GM18907 (cell line): ENCODE results near the gene DLEC1.
"Not testable (repeated sequence)": the region's sequence is repeated elsewhere in the genome, so short reads cannot be mapped to it uniquely, and the experiment has no call there.

Source experiments
- ATAC-seq: cut with Tn5 transposase; IDR thresholded peaks from one replicate; pipeline ENCODE4 v1.9.1; 2021; ENCODE audit warnings: mild to moderate bottlenecking, moderate library complexity; ENCODE audit not compliant: unreplicated experiment

Gene DLEC1

DNA sequence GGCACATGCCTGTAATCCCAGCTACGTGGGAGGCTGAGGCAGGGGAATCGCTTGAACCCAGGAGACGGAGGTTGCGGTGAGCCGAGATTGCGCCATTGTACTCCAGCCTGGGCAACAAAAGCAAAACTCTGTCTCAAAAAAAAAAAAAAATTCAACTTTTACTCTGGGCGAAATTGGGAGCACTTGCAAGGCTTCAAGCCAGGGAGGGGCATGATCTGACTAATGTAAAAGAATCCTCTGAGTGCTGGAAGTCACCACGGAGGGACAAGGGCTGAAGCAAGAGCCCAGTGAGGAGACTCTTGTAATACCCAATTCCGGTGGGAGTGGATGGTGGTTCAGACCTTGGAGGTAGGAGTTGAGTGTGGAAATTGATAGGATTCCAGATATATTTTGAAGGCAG, 4.7 kb upstream of the DLEC1 start:
- not testable (repeated sequence) for ATAC-seq

DNA sequence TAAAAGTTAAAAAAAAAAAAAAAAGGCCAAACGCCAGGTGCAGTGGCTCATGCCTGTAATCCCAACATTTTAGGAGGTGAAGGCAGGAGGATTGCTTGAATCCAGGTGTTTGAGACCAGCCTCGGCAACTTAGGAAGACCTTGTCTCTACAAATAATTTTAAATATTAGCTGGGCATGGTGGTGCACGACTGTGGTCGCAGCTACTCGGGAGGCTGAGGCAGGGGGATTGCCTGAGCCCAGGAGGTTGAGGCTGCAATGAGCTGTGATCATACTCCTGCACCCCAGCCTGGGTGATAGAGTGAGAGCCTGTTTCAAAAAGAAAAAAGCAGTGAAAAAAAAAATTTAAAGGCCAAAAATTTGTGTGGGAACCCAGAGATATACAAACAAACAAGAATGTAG, 2.7 kb upstream of the DLEC1 start:
- ATAC-seq, result no peak

DNA sequence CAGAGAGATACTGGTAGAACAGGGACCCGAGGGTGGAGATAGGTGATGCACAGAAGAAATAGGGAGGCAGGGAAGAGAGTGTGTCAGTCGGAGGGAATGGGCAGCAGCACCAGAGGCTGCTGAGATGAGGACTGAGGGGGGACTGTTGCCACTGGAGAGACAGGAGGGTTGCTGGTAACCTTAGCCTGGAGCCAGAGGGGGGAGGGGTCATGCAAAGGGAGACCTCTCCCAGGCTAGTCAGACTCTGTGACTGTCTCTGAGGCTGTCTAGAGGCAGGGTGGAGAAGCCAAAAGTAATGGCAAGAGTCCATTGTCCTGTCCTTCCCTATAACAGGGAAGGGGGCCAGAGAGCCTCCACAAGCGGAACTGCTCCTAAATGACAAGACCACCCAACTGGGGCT, 2.1 kb upstream of the DLEC1 start:
- ATAC-seq, result no peak

DNA sequence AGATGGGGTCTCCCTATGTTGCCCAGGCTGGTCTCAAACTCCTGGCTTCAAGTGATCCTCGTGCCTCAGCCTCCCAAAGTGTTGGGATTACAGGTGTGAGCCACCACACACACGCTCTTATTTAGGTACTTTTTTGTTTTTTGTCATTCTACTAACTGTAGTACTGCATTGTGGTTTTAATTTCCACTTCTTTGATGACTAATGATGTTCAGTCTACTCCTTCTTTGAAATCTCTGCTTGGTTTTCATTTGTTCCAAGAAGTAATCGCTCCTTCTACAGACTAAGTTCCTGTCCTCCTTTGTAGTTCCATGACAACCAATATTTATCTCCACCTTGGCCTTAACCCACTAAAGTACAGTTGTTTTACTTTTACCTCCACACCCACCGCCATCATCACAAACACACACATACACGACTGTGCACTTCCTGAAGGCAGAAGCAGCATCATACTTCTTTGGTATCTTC, 529 bp upstream of the DLEC1 start:
- no peak for ATAC-seq

DNA sequence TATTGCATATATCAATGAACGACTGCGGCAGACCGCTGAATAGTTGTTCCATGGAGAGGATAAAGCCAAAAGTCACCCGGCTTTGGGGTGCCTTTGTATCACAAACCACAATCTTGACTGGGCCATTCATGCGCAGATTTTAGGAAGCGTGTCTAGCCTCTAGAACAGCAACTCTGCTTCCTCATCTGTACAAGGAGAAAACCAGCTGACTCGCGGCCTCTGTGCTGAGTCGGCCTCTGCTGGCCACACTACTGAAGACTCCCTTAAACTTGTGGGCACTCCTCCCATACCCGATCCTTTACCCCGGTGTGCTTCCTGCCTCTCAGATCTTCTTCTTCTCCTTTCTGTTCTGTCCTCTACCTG, 872 bp downstream of the DLEC1 start:
- peak; percentile 40 for ATAC-seq

DNA sequence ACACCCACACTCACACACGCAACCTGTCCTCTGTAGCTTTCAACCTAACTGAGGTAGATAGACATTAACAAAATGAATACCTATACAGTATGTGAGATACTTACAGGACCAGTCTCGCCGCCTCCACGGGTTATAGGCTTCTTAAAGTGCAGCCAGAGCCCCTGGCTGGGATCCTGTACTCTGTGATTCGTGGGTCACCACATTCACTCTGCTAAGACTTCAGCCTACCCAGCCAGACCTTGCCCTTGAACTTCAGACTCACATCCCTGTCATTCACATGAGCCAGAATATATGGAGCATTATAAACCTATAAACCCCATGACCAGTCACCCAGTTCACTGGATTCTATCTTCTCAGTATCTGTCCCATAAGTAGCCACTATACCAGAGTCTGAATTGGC, 1.4 kb downstream of the DLEC1 start:
- ATAC-seq, result no peak

DNA sequence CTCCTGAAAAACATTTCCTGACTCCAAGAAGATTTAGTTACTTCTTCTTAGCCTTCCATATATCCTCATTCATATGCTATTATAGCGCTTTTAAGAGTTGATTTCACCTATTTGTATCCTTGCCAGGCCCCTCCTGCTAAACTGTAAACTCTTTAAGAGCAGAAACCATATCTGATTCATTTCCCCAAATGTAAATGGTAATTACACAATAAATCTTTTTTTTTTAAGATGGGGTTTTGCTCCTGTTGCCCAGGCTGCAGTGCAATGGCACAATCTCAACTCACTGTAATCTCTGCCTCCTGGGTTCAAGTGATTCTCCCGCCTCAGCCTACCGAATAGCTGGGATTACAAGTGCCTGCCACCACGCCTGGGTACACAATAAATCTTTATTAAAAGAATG, 4.5 kb downstream of the DLEC1 start:
- no peak for ATAC-seq

DNA sequence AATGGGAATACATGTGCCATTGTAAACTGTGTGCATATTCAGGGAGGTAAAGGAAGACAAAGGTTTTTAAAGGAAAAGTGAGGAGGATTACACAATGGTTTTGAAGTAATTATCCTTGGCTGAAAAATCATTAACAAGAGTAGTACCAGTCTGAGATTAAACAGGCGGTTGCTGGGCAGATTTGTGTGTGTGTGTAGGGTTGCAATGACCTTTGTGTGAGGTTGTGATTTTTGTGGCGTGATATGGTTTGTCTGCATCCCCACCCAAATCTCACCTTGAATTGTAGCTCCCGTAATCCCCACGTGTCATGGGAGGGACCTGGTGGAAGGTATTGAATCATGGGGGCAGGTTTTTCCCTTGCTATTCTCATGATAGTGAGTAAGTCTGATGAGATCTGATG, 7.0 kb downstream of the DLEC1 start:
- no peak for ATAC-seq

DNA sequence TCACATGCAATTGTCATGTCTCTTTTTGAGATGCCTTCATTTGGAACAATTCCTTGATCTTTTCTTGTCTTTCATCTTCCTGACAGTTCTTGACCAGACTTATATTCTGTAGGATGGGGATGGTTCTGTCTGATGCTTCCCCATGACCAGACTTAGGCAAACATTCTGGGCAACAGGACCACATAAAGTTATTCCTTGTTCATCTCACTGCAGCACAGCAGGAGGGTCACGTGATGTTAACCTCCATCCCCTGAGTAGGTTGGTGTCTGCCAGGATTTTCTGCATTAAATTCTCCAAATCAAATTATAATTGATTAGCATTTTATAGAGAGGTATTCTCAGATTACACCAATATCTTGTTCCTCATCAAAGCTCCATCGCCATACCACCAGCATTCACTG, 7.8 kb downstream of the DLEC1 start:
- no peak for ATAC-seq

DNA sequence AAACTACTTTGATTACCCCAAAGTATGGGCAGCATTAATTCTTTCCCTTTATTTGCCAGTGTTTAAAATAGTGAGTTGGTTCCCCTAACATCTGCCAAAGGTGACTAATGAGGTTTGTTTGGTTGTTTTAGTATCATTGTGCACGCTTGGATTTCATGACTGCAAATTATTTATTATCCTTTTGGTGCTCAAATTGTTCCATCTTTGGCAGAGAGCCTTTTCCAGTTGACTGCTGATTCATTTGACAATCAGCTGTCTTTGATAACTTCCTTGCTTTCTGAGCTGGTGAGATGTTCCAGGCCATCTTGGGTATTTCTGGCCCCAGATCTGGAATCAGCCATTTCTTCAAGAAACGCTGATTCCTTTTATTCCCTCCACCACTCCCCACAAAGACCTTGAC, 8.9 kb downstream of the DLEC1 start:
- no peak for ATAC-seq

DNA sequence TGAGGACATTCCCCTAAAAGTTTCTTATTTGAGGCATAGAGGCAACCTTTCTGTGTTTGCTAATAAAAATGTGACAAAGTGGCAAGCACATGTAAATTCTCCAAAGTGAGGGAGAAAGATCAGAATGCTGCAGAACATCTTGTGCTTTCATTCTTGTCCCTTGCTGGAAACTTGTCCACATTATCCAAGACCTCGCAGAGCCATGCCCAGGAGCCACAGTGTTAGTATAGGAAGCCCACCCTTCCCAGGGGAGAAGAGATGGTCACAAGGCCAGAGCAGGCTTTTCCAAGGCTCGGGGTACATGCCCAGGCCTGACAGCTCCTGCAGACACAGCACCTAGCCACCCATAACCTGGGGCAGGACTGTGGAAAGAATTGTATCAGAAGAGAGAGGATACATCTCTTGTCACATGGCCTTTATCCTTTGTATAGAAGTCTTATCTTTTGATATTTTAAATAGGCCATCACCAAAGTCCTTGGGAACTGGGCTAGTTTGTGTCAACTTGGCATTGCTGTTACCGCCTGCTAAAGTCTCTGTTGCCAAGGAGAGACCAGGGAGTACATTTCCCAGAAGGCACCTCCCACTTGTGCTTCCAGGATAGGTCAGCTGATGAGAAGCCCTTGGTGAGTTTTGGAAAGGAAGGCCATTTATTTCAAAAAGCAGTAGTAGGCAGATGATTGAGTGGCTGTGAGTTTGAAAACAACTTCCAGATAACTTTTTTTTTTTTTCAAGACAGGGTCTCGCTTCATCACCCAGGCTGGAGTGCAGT, 10.5 kb downstream of the DLEC1 start:
- ATAC-seq, result no peak

DNA sequence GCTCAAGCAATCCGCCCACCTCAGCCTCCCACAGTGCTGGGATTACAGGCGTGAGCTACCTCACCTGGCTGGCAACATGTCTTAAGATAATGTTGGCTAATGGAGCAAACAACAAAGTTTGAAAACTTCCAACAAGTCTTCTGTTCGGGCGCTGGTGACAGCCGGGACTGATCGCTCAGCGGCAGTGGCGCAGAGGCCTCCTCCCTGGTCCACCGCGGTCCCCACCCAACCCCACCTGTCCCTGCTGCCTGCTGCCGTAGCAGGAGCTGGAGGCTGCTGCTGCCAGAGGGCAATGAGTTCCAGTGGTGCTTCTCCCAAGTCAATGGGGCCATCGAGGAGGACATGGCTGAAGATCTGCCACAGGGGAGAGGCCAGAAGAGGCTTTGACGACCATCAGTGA, 12.1 kb downstream of the DLEC1 start:
- ATAC-seq, result no peak

DNA sequence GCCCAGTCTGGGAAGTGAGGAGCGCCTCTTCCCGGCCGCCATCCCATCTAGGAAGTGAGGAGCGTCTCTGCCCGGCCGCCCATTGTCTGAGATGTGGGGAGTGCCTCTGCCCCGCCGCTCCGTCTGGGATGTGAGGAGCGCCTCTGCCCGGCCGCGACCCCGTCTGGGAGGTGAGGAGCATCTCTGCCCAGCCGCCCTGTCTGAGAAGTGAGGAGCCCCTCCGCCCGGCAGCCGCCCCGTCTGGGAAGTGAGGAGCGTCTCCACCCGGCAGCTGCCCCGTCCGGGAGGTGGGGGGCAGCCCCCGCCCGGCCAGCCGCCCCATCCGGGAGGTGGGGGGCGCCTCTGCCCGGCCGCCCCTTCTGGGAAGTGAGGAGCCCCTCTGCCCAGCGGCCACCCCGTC, 14.3 kb downstream of the DLEC1 start:
- ATAC-seq, result not testable (repeated sequence)

DNA sequence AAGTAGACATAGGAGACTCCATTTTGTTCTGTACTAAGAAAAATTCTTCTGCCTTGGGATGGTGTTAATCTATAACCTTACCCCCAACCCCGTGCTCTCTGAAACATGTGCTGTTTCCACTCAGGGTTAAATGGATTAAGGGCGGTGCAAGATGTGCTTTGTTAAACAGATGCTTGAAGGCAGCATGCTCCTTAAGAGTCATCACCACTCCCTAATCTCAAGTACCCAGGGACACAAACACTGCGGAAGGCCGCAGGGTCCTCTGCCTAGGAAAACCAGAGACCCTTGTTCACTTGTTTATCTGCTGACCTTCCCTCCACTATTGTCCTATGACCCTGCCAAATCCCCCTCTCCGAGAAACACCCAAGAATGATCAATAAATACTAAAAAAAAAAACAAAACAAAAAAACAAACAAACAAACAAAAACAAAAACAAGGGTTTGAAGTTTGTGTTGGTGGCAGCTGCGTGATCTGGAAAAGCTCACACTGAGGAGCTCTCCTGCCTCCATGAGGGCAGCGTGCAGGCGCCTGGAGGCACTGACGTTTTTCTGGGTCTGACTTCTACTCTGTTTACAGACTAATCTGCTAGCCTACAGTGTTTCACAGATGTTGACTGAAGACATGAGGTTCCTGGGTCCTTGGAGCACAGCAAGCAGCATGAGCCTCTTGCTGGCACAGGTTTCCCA, 14.9 kb downstream of the DLEC1 start:
- not testable (repeated sequence) for ATAC-seq

DNA sequence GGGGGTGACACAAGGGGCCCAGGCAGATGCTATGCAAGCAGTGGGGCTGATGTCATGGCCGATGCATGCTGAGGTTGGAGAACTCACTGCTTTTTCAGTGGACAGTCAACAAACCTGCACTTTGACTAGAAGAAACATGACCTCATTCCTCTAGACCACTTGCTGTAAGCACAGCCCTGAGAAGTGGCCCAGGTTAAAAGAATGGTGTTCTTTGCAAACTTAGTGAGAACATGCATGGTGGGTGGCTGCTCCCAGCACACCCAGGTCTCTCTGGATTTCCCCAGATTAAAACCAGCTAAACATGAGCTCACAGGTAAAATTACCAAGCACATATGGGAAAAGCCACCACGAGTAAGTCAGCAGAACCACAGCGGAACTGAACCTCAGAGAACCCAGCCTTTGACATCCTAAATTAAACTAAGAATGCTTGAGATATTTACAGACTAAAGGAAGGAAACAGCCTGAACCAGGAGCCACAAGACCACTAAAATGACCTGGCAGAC, 15.5 kb downstream of the DLEC1 start:
- ATAC-seq, result no peak

DNA sequence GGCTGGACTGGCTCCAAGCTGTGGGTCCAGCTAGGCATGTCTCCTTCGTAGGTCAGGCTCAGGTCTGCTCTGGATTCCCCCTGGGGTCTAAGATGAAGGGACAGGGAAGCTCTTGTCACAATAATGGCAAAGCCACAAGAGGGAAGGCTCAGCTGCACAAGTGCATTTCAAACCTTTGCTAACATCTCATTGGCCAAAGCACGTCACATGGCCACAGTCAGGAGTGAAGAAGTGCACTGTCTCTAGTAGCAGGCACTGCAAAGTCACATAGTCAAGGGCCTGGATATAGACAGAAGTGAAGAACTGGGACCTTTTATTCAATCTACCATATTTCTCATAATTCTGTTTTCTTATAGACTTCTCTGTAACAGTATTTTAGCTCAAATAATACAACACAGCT, 20.1 kb downstream of the DLEC1 start:
- no peak for ATAC-seq

DNA sequence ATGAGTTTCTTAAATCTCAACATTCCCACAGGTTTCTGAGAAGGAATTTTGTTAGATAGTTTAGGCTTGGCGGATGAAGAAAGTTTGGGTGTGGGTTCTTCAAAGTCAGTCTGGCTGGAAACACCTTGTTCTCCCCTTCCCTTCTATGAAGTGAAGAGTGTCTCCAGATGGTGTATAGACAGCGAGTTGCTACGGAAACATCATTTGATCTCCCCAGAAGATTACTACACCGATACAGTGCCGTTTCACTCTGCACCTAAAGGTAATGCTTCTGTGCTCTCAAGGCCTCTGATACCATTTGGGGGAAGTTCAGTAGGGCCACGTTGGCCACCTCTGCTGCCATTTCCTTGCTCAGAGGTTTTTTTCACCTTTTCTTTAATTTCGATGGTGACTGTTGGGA, 20.6 kb downstream of the DLEC1 start:
- ATAC-seq, result no peak

DNA sequence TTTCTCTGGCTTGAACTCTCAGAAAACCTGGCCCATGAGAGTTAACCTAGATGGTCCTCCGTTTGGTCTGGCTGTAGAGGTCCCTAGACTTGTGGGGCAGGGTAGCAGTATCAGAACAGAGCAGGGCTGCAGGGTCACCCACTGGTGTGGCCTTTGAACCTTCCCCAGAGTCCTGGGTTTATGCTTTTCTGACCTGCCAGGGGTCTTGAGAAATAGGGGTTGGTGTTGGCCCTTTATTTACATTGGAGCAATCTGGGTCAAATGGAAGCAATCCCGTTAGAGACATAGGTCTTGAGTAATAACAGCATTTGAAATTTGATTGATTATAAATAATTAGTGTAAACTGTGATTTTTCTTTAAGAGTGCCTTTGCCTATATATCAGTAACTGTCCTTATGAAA, 23.8 kb downstream of the DLEC1 start:
- no peak for ATAC-seq

DNA sequence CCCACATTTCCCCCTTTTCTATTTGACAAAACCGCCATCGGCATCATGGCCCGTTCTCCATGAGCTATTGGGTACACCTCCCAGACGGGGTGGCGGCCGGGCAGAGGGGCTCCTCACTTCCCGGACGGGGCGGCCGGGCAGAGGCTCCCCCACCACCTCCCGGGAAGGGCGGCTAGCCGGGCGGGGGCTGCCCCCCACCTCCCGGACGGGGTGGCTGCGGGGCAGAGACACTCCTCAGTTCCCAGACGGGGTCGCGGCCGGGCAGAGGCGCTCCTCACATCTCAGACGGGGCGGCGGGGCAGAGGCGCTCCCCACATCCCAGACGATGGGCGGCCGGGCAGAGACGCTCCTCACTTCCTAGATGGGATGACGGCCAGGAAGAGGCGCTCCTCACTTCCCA, 25.4 kb downstream of the DLEC1 start:
- not testable (repeated sequence) for ATAC-seq

DNA sequence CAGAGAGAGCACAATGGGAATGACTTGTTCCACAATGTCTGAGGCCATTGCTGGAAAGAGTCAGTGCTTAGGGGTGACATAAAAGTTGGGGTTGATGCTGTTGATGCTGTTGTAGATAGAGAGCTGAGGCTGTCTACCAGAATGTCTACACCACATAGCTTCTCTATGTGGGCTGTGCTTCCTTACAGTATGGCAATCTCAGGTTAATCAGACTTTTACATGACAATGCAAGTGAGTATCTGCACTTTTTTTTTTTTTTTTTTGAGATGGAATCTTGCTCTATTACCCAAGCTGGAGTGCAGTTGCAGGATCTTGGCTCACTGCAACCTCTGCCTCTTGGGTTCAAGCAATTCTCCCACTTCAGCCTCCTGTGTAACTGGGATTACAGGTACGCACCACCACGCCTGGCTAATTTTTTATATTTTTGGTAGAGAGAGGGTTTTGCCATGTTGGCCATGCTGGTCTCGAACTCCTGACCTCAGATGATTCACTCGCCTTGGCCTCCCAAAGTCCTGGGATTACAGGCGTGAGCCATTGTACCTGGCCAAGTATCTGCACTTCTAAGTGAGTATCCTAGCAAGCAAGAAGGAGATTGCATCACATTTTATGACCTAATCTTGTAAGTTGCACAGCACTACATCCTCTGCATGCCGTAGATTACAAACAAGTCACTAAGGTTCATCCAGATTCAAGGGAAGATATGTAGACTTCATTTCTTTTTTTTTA, 28.7 kb downstream of the DLEC1 start:
- no peak for ATAC-seq

DNA sequence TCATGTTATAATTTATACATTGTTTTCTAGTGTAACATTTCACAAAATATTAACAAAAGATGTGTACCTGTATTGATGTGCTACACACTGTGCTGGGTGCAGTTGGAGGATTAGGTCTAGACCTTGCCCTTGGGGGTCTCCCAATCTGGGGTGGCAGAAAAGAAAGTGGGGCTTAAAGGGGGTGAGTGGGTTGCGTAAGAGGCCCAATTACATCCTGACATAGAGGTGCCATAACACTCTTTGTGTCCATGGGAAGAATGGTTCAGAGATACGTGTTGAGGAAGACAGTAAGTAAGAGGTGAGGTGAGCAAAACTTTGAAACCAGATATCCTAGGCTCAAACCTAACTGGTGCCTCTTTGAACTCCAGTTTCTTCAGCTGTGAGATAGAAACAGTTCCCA, 31.0 kb downstream of the DLEC1 start:
- no peak for ATAC-seq

DNA sequence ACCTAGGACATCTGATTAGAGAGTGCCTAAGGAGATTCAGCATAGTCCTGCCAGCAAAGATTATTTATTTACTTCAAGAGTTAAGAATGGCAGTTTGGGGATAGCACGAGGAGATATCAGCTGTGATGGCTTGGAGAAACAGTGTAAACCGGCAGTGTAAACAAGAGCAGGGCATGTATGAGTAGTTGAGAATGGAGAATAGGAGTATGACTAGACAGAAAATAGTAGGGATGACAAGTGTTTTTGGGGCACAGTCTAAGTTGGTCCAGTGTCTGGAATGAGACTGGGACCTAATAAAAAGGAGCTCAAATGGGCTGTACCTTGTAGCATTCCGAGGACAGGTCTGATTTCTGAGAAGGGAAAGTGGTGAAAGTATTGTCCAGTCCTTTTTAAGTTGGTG, 38.1 kb downstream of the DLEC1 start:
- not testable (repeated sequence) for ATAC-seq
